LNCaP clone FGC (cell line): Measurements from ENCODE around the gene ISY1.
A peak's percentile ranks its signal among the peaks of the same experiment; 100 is the strongest.

Experiments
- DNase-seq: peaks from one replicate; pipeline ENCODE4 v3.0.0-alpha.2; 2011; ENCODE audit warnings: low read depth
- H3K4me3 ChIP-seq: 2 replicates; pipeline ENCODE4 v1.5.1; 2011; ENCODE audit warnings: mild to moderate bottlenecking, low read depth, low read length, control low read depth
- TF ChIP-seq, protein P1 (sequence below): IDR thresholded peaks from 2 replicates; pipeline ENCODE4 v1.5.1; 2012; ENCODE audit warnings: mild to moderate bottlenecking; ENCODE audit not compliant: control insufficient read depth, insufficient read depth; ENCODE audit errors: extremely low read depth

The ISY1 gene

GRCh38 chr3:129106866-129107565, 53.8 kb downstream of the ISY1 start:
- TF ChIP-seq, protein P1, sequence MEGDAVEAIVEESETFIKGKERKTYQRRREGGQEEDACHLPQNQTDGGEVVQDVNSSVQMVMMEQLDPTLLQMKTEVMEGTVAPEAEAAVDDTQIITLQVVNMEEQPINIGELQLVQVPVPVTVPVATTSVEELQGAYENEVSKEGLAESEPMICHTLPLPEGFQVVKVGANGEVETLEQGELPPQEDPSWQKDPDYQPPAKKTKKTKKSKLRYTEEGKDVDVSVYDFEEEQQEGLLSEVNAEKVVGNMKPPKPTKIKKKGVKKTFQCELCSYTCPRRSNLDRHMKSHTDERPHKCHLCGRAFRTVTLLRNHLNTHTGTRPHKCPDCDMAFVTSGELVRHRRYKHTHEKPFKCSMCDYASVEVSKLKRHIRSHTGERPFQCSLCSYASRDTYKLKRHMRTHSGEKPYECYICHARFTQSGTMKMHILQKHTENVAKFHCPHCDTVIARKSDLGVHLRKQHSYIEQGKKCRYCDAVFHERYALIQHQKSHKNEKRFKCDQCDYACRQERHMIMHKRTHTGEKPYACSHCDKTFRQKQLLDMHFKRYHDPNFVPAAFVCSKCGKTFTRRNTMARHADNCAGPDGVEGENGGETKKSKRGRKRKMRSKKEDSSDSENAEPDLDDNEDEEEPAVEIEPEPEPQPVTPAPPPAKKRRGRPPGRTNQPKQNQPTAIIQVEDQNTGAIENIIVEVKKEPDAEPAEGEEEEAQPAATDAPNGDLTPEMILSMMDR, result no peak
- H3K4me3 ChIP-seq, result peak overlapping the region; percentile 6
- DNase-seq, result peak; percentile 86

- TF ChIP-seq, protein P1, result peak; percentile 61
- DNase-seq, result peak; percentile 27
- peak overlapping the region; percentile 6 for H3K4me3 ChIP-seq
These were observed 54.5 kb downstream of the ISY1 start for GRCh38 chr3:129106320-129106719.

- H3K4me3 ChIP-seq, result no peak overlapping the region
- TF ChIP-seq, protein P1, result no peak
- no peak for DNase-seq
These were observed 55.0 kb downstream of the ISY1 start for GRCh38 chr3:129105862-129106261.

DNA sequence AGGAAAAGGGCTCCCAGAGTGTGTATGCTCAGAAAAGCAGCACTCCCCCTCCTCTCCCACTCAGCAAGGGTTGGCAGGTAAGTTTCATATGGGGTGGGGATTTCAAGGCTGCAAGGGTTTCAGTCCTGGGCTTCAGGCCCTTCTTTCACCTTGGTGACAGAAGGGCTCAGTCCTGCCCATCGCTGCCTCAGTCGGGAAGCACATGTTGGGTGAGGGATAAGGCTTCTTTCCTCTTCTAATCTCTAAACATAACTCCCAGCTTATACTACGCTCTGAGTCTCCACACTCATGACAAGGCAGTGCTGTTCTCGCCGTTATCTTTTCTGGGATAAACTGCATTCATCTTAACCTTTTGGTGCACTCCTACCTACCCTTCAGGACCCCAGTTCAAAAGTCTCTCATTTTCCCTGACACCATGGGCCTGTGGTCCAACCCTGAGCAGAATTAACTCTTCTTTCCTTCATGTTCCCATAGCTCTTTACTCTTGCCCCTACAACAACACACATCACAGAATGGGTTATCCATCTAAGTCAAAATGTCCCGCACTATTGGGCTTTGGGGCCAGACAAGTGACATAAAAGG, 56.3 kb downstream of the ISY1 start:
- no peak for DNase-seq
- no peak overlapping the region for H3K4me3 ChIP-seq
- TF ChIP-seq, protein P1, result no peak

- TF ChIP-seq, protein P1, result no peak
- H3K4me3 ChIP-seq, result no peak overlapping the region
- DNase-seq, result no peak
These were observed 56.8 kb downstream of the ISY1 start for GRCh38 chr3:129104051-129104450.

- DNase-seq, result no peak
- TF ChIP-seq, protein P1, result no peak
- H3K4me3 ChIP-seq, result no peak overlapping the region
These were observed 57.6 kb downstream of the ISY1 start for GRCh38 chr3:129103296-129103695.
